Heart left ventricle (tissue), 13 donors: ENCODE measurements around the gene PACSIN2.

Experiments
- POLR2A ChIP-seq, 2 donors: fragments of 450-650 bp; IDR thresholded peaks; one replicate each; pipeline ENCODE4 v1.6.1; 2017; ENCODE audit warnings: antibody characterized with exemption in 2 of 2, mild to moderate bottlenecking in 2 of 2, moderate library complexity in 2 of 2
- TF ChIP-seq, protein P1 (sequence below), 12 donors: fragments of 200-600 bp; sonication (generic) in 4 of 12; IDR thresholded peaks; one replicate each; pipeline versions ENCODE4 v1.5.0 to v1.8.0; 2018 to 2022; ENCODE audit warnings: antibody characterized with exemption in 12 of 12, mild to moderate bottlenecking in 5 of 12
- donor health status: ischemic (EF 13 %, LVEDD 7.1; RV severe dilation, severe dysfunction).
- donor health status: DM: no; HTN: yes; CAD: no.
- donor health status: DM: no; HTN: no; CAD: no.
- donor health status: ischemic (EF 25% LVEDD 6.9; RV normal size, moderate dysfunction).
- donor health status: ischemic (EF 25% LVEDD 5.7; RV mildly dilated, moderate dysfunction).
- donor health status: ischemic (EF 35%, LVEDD 5.7; RV mildly dilated, moderate dysfunction).
- donor health status: nonischemic (EF 11% LVEDD 7.7; RV severe dilation, severe dysfunction).
- donor health status: DM: yes; HTN: yes; CAD: no.
- donor health status: PGD.
- donor health status: ischemic (EF 29% LVEDD 5.4; RV normal size, mild dysfunction).
- donor health status: nonischemic (EF 23%, LVEDD 6.1; RV moderate dilation, normal function).

DNA sequence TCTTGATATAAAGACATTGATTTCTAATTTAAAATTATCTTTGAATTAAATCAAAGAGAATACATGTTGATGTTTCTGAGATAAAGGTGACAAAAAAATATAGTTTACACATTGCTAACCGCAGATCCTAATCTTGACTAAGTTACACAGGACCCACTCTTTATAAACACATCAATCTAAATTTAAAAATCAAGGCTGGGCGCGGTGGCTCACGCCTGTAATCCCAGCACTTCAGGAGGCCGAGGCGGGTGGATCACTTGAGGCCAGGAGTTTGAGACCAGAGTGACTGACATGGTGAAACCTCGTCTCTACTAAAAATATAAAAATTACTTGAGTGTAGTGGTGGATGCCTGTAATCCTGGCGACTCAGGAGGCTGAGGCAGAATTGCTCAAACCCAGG is 159.7 kb downstream of the PACSIN2 start:
- TF ChIP-seq, protein P1, sequence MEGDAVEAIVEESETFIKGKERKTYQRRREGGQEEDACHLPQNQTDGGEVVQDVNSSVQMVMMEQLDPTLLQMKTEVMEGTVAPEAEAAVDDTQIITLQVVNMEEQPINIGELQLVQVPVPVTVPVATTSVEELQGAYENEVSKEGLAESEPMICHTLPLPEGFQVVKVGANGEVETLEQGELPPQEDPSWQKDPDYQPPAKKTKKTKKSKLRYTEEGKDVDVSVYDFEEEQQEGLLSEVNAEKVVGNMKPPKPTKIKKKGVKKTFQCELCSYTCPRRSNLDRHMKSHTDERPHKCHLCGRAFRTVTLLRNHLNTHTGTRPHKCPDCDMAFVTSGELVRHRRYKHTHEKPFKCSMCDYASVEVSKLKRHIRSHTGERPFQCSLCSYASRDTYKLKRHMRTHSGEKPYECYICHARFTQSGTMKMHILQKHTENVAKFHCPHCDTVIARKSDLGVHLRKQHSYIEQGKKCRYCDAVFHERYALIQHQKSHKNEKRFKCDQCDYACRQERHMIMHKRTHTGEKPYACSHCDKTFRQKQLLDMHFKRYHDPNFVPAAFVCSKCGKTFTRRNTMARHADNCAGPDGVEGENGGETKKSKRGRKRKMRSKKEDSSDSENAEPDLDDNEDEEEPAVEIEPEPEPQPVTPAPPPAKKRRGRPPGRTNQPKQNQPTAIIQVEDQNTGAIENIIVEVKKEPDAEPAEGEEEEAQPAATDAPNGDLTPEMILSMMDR (IDR thresholded peaks at IDR 0.05), result no peak
- TF ChIP-seq POLR2A (IDR thresholded peaks at IDR 0.05), result no peak
